ENCODE results near the gene SAT1.

DNA sequence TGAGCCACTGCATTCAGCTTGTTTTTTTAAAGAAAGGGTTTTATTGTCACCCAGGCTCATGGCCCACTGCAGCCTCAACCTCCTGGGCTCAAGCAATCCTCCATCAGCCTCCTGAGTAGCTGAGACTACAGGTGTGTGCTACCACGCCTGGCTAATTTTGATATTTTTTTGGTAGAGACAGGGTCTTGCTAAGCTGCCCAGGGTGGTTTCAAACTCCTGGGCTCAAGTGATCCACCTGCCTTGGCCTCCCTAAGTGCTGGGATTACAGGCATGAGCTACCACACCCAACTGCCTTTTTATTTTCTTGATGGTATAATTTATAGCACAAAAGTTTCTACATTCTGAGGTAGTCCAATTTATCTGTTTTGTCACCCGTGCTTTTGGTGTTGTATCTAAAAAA lies 38.9 kb downstream of the SAT1 start:
- no peak for TF ChIP-seq CTCF (conservative IDR thresholded peaks at IDR 0.05)
- no peak for TF ChIP-seq ZFX (IDR thresholded peaks at IDR 0.05)
